ENCODE results near the gene GBF1.

Gene GBF1

GRCh38 chr10:102401735-102402511 is 156.6 kb downstream of the GBF1 start:
- Histone ChIP-seq H3K9ac (ENCODE audit: low read length) (no peak overlapping the region), H3K4me1 (ENCODE audit: control insufficient read depth, insufficient read depth, low read length) (peaks cover 13% of the 10 kb centered on the region), H3K36me3 (ENCODE audit: control insufficient read depth, insufficient read depth, low read length) (peaks cover 2% of the 10 kb centered on the region), H3K27me3 (ENCODE audit: control insufficient read depth, insufficient read depth, low read length) (no peaks in the 10 kb centered on the region), H3K9me3 (ENCODE audit: control insufficient read depth, low read length) (no peaks in the 10 kb centered on the region), H3K4me3 (ENCODE audit: low read length) (no peak overlapping the region)

- H3K9me3 ChIP-seq (ENCODE audit: control insufficient read depth, low read length) = no peaks in the 10 kb centered on the region
- no peak overlapping the region for H3K9ac ChIP-seq (ENCODE audit: low read length)
- H3K4me1 ChIP-seq (ENCODE audit: control insufficient read depth, insufficient read depth, low read length) = peaks cover 13% of the 10 kb centered on the region
- peaks cover 6% of the 10 kb centered on the region for H3K27me3 ChIP-seq (ENCODE audit: control insufficient read depth, insufficient read depth, low read length)
- H3K36me3 ChIP-seq (ENCODE audit: control insufficient read depth, insufficient read depth, low read length) = peaks cover 2% of the 10 kb centered on the region
- no peak overlapping the region for H3K4me3 ChIP-seq (ENCODE audit: low read length)
Measured at GRCh38 chr10:102402512-102402896, 157.2 kb downstream of the GBF1 start.

- Histone ChIP-seq H3K4me3 (ENCODE audit: low read length) (no peak overlapping the region), H3K36me3 (ENCODE audit: control insufficient read depth, insufficient read depth, low read length) (peaks cover 2% of the 10 kb centered on the region), H3K4me1 (ENCODE audit: control insufficient read depth, insufficient read depth, low read length) (peaks cover 13% of the 10 kb centered on the region), H3K9me3 (ENCODE audit: control insufficient read depth, low read length) (no peaks in the 10 kb centered on the region), H3K9ac (ENCODE audit: low read length) (no peak overlapping the region), H3K27me3 (ENCODE audit: control insufficient read depth, insufficient read depth, low read length) (peaks cover 12% of the 10 kb centered on the region)
Measured at GRCh38 chr10:102403115-102403514, 157.8 kb downstream of the GBF1 start.

GRCh38 chr10:102404361-102405107 is 159.2 kb downstream of the GBF1 start:
- no peak overlapping the region for H3K9ac ChIP-seq (ENCODE audit: low read length)
- H3K9me3 ChIP-seq (ENCODE audit: control insufficient read depth, low read length) = no peaks in the 10 kb centered on the region
- peaks cover 14% of the 10 kb centered on the region for H3K4me1 ChIP-seq (ENCODE audit: control insufficient read depth, insufficient read depth, low read length)
- H3K27me3 ChIP-seq (ENCODE audit: control insufficient read depth, insufficient read depth, low read length) = peaks cover 23% of the 10 kb centered on the region
- H3K36me3 ChIP-seq (ENCODE audit: control insufficient read depth, insufficient read depth, low read length) = peaks cover 2% of the 10 kb centered on the region
- no peak overlapping the region for H3K4me3 ChIP-seq (ENCODE audit: low read length)

GRCh38 chr10:102405108-102405571 is 159.8 kb downstream of the GBF1 start:
- Histone ChIP-seq H3K4me1 (ENCODE audit: control insufficient read depth, insufficient read depth, low read length) (peaks cover 15% of the 10 kb centered on the region), H3K9ac (ENCODE audit: low read length) (no peak overlapping the region), H3K36me3 (ENCODE audit: control insufficient read depth, insufficient read depth, low read length) (peaks cover 2% of the 10 kb centered on the region), H3K9me3 (ENCODE audit: control insufficient read depth, low read length) (no peaks in the 10 kb centered on the region), H3K27me3 (ENCODE audit: control insufficient read depth, insufficient read depth, low read length) (peaks cover 29% of the 10 kb centered on the region), H3K4me3 (ENCODE audit: low read length) (no peak overlapping the region)

- Histone ChIP-seq H3K27me3 (ENCODE audit: control insufficient read depth, insufficient read depth, low read length) (peaks cover 34% of the 10 kb centered on the region), H3K4me3 (ENCODE audit: low read length) (no peak overlapping the region), H3K9me3 (ENCODE audit: control insufficient read depth, low read length) (no peaks in the 10 kb centered on the region), H3K9ac (ENCODE audit: low read length) (no peak overlapping the region), H3K4me1 (ENCODE audit: control insufficient read depth, insufficient read depth, low read length) (peaks cover 18% of the 10 kb centered on the region), H3K36me3 (ENCODE audit: control insufficient read depth, insufficient read depth, low read length) (no peaks in the 10 kb centered on the region)
Measured at GRCh38 chr10:102405632-102406031, 160.3 kb downstream of the GBF1 start.

- Histone ChIP-seq H3K9me3 (ENCODE audit: control insufficient read depth, low read length) (no peaks in the 10 kb centered on the region), H3K36me3 (ENCODE audit: control insufficient read depth, insufficient read depth, low read length) (no peaks in the 10 kb centered on the region), H3K4me1 (ENCODE audit: control insufficient read depth, insufficient read depth, low read length) (peaks cover 18% of the 10 kb centered on the region), H3K27me3 (ENCODE audit: control insufficient read depth, insufficient read depth, low read length) (peaks cover 46% of the 10 kb centered on the region), H3K9ac (ENCODE audit: low read length) (no peak overlapping the region), H3K4me3 (ENCODE audit: low read length) (no peak overlapping the region)
Measured at GRCh38 chr10:102406815-102407214, 161.5 kb downstream of the GBF1 start.

GRCh38 chr10:102407425-102408130 is 162.2 kb downstream of the GBF1 start:
- no peak overlapping the region for H3K4me3 ChIP-seq (ENCODE audit: low read length)
- H3K4me1 ChIP-seq (ENCODE audit: control insufficient read depth, insufficient read depth, low read length) = peaks cover 18% of the 10 kb centered on the region
- H3K9me3 ChIP-seq (ENCODE audit: control insufficient read depth, low read length) = no peaks in the 10 kb centered on the region
- no peak overlapping the region for H3K9ac ChIP-seq (ENCODE audit: low read length)
- no peaks in the 10 kb centered on the region for H3K36me3 ChIP-seq (ENCODE audit: control insufficient read depth, insufficient read depth, low read length)
- H3K27me3 ChIP-seq (ENCODE audit: control insufficient read depth, insufficient read depth, low read length) = peaks cover 53% of the 10 kb centered on the region

- H3K4me1 ChIP-seq (ENCODE audit: control insufficient read depth, insufficient read depth, low read length) = peaks cover 18% of the 10 kb centered on the region
- H3K4me3 ChIP-seq (ENCODE audit: low read length) = no peak overlapping the region
- peaks cover 59% of the 10 kb centered on the region for H3K27me3 ChIP-seq (ENCODE audit: control insufficient read depth, insufficient read depth, low read length)
- no peaks in the 10 kb centered on the region for H3K36me3 ChIP-seq (ENCODE audit: control insufficient read depth, insufficient read depth, low read length)
- no peak overlapping the region for H3K9ac ChIP-seq (ENCODE audit: low read length)
- H3K9me3 ChIP-seq (ENCODE audit: control insufficient read depth, low read length) = no peaks in the 10 kb centered on the region
Measured at GRCh38 chr10:102408131-102408727, 162.9 kb downstream of the GBF1 start.

GRCh38 chr10:102408728-102409603 is 163.6 kb downstream of the GBF1 start:
- Histone ChIP-seq H3K36me3 (ENCODE audit: control insufficient read depth, insufficient read depth, low read length) (no peaks in the 10 kb centered on the region), H3K9ac (ENCODE audit: low read length) (peak overlapping the region; percentile 28), H3K9me3 (ENCODE audit: control insufficient read depth, low read length) (no peaks in the 10 kb centered on the region), H3K4me1 (ENCODE audit: control insufficient read depth, insufficient read depth, low read length) (peaks cover 16% of the 10 kb centered on the region), H3K27me3 (ENCODE audit: control insufficient read depth, insufficient read depth, low read length) (peaks cover 59% of the 10 kb centered on the region), H3K4me3 (ENCODE audit: low read length) (no peak overlapping the region)
